Aorta (tissue), 5 donors: ENCODE results near the gene FAM163B. TPM values are rescaled to one million over a fixed set of nuclear protein-coding genes. Genes with fewer than 3 reads are reported as not detected.
"Not testable (repeated sequence)": the region's sequence is repeated elsewhere in the genome, so short reads cannot be mapped to it uniquely, and the experiment has no call there.

Experiments used
- ATAC-seq: fragments of 200-7000 bp; cut with Tn5 transposase; one replicate; pipeline ENCODE4 v1.9.1; 2022; ENCODE audit warnings: moderate library complexity; ENCODE audit not compliant: low FRiP score
- DNase-seq, 2 donors: peaks; one replicate each; pipeline ENCODE4 v3.0.0-alpha.2; 2020
- H3K27ac ChIP-seq, 2 donors: one replicate each; pipeline ENCODE4 v1.5.1; 2013; ENCODE audit warnings: low read length in 2 of 2, mild to moderate bottlenecking in 2 of 2, moderate library complexity in 2 of 2, control low read depth in 1 of 2, inconsistent platforms in 1 of 2, low read depth in 1 of 2
- H3K27me3 ChIP-seq, 2 donors: one replicate each; pipeline ENCODE4 v1.6.1; 2013; ENCODE audit warnings: control low read depth in 1 of 2, low read length in 1 of 2, mild to moderate bottlenecking in 1 of 2, moderate library complexity in 1 of 2; ENCODE audit not compliant: insufficient read depth in 2 of 2, control insufficient read depth in 1 of 2
- H3K36me3 ChIP-seq, 2 donors: one replicate each; pipeline ENCODE4 v1.6.1; 2013; ENCODE audit warnings: control low read depth in 1 of 2, low read length in 1 of 2, mild to moderate bottlenecking in 1 of 2; ENCODE audit not compliant: insufficient read depth in 2 of 2, control insufficient read depth in 1 of 2
- H3K4me1 ChIP-seq, 2 donors: one replicate each; pipeline ENCODE4 v1.6.1; 2013; ENCODE audit warnings: low read length in 2 of 2, control low read depth in 1 of 2, mild to moderate bottlenecking in 1 of 2, moderate library complexity in 1 of 2; ENCODE audit not compliant: insufficient read depth in 2 of 2, control insufficient read depth in 1 of 2
- H3K4me3 ChIP-seq, 2 donors: one replicate each; pipeline ENCODE4 v1.5.1; 2013; ENCODE audit warnings: low read length in 2 of 2, control low read depth in 1 of 2, mild to moderate bottlenecking in 1 of 2
- H3K9me3 ChIP-seq: one replicate; pipeline ENCODE4 v1.6.1; 2013; ENCODE audit warnings: mild to moderate bottlenecking, low read length; ENCODE audit not compliant: control insufficient read depth
- WGBS, 2 donors: extraction: QIAGEN DNeasy Blood & Tissue Kit; methylation state at CpG; one replicate each; pipeline ENCODE4 v1.1.7; 2013; 5-methylcytosine and 5-hydroxymethylcytosine counted together
- intact Hi-C, 2 donors: fragments of 100-400 bp; cut with DNase I; formaldehyde crosslinking; loops; one replicate each; pipeline versions ENCODE4 v1.14.2 to v1.15.0; 2022
- polyA plus RNA-seq, 2 donors: library from polyadenylated mRNA; stranded (reverse); fragments of 200-250 nt; gene quantifications; one replicate each; pipeline ENCODE4 v1.2.3, GENCODE V29; 2013
- total RNA-seq, 2 donors: library from RNA; stranded (reverse); fragmentation: NEBNext Ultra II Directional; extraction: Animal tissue kit (Norgen Biotek cat#: 25700); gene quantifications; one replicate each; pipeline ENCODE4 v1.2.1, GENCODE V29; 2021
- donor health status: healthy with polysubstance abuse.
- donor health status: Bipolar disorder and iron deficiency.
- donor health status: DM: no; HTN: no; CAD: no.
- donor health status: DM: no; HTN: no; CAD: no.
- donor health status: DM: yes; HTN: yes; CAD: no.

Gene FAM163B
- total and polyA plus RNA-seq, 4 donors: not detected

GRCh38 chr9:133626008-133626407, 16.8 kb upstream of the FAM163B start:
- H3K27me3 ChIP-seq, ATAC-seq, H3K27ac ChIP-seq, intact Hi-C loops, H3K4me3 ChIP-seq, H3K4me1 ChIP-seq, H3K9me3 ChIP-seq, H3K36me3 ChIP-seq, DNase-seq: not testable (repeated sequence)

- 50 to 58% methylated on average over 5 of the region's 5 CpGs for WGBS, 2 donors
- intact Hi-C loops: no loop called here
- no peak for ATAC-seq
- Histone ChIP-seq H3K9me3 (peaks cover 6% of the 10 kb centered on the region), H3K36me3 (no peaks in the 10 kb centered on the region), H3K27me3 (no peaks in the 10 kb centered on the region), H3K4me1 (no peaks in the 10 kb centered on the region), H3K27ac (no peak overlapping the region), H3K4me3 (no peak overlapping the region)
- DNase-seq: no peak
These were observed 13.4 kb upstream of the FAM163B start for GRCh38 chr9:133622555-133622954.

- Histone ChIP-seq H3K27me3 (no peaks in the 10 kb centered on the region), H3K9me3 (peaks cover 6% of the 10 kb centered on the region), H3K4me1 (no peaks in the 10 kb centered on the region), H3K4me3 (no peak overlapping the region), H3K36me3 (no peaks in the 10 kb centered on the region), H3K27ac (no peak overlapping the region)
- 64 to 72% methylated on average over 11 of the region's 11 CpGs for WGBS, 2 donors
- peak in 1 of 2 donors; percentile 42 for DNase-seq
- no peak for ATAC-seq
- intact Hi-C loops: no loop called here
These were observed 12.6 kb upstream of the FAM163B start for GRCh38 chr9:133621725-133622267.

DNA sequence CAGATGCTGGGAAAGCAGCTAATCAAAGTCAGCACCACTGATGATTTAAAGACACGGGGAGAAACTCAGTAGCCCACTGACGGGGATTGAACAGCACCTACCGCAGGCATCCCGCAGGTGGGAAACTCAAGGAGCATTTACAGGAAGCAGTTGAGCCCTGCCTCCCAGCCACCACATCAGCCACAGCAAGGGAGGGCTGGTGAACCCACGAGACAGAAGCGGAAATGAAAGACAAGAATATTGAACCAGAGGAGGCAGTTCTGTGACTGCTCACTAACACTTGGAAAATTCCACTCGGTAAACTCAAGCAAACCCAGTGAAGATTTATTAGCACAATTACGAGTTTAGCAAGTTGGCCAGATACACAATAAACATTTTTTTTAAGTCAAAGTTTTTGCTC, 10.6 kb upstream of the FAM163B start:
- H3K4me1 ChIP-seq: no peaks in the 10 kb centered on the region
- H3K9me3 ChIP-seq: no peaks in the 10 kb centered on the region
- no peaks in the 10 kb centered on the region for H3K36me3 ChIP-seq
- H3K27ac ChIP-seq: no peak overlapping the region
- intact Hi-C loops: no loop called here
- H3K4me3 ChIP-seq: no peak overlapping the region
- DNase-seq (peak in 1 of 2 donors; percentile 20), ATAC-seq (no peak)
- H3K27me3 ChIP-seq: no peaks in the 10 kb centered on the region
- 32% methylated on average over 8 of the region's 8 CpGs for WGBS, 2 donors

GRCh38 chr9:133618726-133619125, 9.5 kb upstream of the FAM163B start:
- no peak for ATAC-seq
- no peak for DNase-seq
- H3K9me3 ChIP-seq: no peaks in the 10 kb centered on the region
- 80 to 84% methylated on average over 10 of the region's 10 CpGs for WGBS, 2 donors
- no peak overlapping the region for H3K27ac ChIP-seq
- H3K36me3 ChIP-seq: no peaks in the 10 kb centered on the region
- H3K4me3 ChIP-seq: no peak overlapping the region
- no peaks in the 10 kb centered on the region for H3K27me3 ChIP-seq
- no peaks in the 10 kb centered on the region for H3K4me1 ChIP-seq
- intact Hi-C loops: no loop called here

- H3K27me3 ChIP-seq: no peaks in the 10 kb centered on the region
- no peak for ATAC-seq
- H3K9me3 ChIP-seq: no peaks in the 10 kb centered on the region
- H3K36me3 ChIP-seq: no peaks in the 10 kb centered on the region
- no peak for DNase-seq
- H3K4me3 ChIP-seq: no peak overlapping the region
- intact Hi-C loops: no loop called here
- WGBS, 2 donors: 78 to 79% methylated on average over 13 of the region's 13 CpGs
- H3K27ac ChIP-seq: no peak overlapping the region
- H3K4me1 ChIP-seq: no peaks in the 10 kb centered on the region
These were observed 7.6 kb upstream of the FAM163B start for GRCh38 chr9:133616643-133617405.

GRCh38 chr9:133615606-133616188, 6.5 kb upstream of the FAM163B start:
- intact Hi-C loops: no loop called here

DNA sequence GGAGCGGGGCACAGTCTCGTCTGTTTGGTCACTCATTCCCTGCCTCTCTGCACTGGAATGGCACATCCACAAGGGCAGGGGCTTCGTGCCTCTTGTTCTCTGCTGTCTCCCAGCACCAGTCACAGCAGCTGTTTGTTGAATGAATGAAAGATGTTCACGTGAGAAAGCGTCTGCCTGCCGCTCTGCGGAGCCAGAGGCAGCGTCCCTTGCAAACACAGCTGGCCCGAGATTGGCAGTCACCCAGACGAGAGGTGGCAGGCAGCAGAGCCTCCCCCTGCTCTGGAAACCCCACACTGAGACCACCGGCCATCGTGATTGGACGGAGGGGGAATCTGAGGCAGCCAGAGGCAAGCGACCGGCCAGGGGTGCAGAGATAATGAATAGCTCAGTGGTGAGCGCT, 6.0 kb upstream of the FAM163B start:
- WGBS, 2 donors: 26 to 28% methylated on average over 16 of the region's 16 CpGs
- Histone ChIP-seq H3K27me3 (no peaks in the 10 kb centered on the region), H3K36me3 (no peaks in the 10 kb centered on the region), H3K4me3 (no peak overlapping the region), H3K27ac (no peak overlapping the region), H3K9me3 (no peaks in the 10 kb centered on the region), H3K4me1 (no peaks in the 10 kb centered on the region)
- intact Hi-C loops: no loop called here
- DNase-seq (no peak), ATAC-seq (no peak)

More at GRCh38 chr9:133615606-133616188, 6.5 kb upstream of the FAM163B start:
- H3K4me3 ChIP-seq: no peak overlapping the region
- no peaks in the 10 kb centered on the region for H3K27me3 ChIP-seq
- H3K9me3 ChIP-seq: no peaks in the 10 kb centered on the region
- H3K4me1 ChIP-seq: no peaks in the 10 kb centered on the region
- DNase-seq (peak in 1 of 2 donors; percentile 63), ATAC-seq (no peak)
- WGBS, 2 donors: 71 to 79% methylated on average over 12 to 13 of the region's 13 CpGs
- H3K27ac ChIP-seq: no peak overlapping the region
- no peaks in the 10 kb centered on the region for H3K36me3 ChIP-seq

DNA sequence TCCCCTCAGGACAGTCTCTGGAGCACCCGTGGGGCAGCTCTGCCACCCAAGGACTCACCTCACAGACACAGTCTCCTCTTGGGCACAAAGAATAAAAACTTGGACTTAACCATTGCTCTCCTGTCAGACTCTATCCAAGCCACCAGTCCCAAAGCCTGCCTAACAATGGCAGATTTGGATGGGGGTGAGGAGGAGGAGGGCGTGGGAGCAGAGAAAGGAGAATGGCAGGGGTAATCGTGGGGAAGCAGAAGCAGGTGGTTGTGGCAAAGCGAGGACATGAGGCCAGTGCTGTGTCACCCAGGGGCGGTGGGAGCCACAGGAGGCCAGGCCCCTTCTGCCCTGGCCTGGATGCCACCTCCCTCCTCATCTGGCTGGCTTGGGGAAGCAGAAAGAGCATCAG, 5.5 kb upstream of the FAM163B start:
- 60 to 65% methylated on average over 5 of the region's 5 CpGs for WGBS, 2 donors
- Histone ChIP-seq H3K4me1 (no peaks in the 10 kb centered on the region), H3K27me3 (no peaks in the 10 kb centered on the region), H3K27ac (no peak overlapping the region), H3K4me3 (no peak overlapping the region), H3K36me3 (no peaks in the 10 kb centered on the region), H3K9me3 (no peaks in the 10 kb centered on the region)
- DNase-seq (peak in 1 of 2 donors; percentile 44), ATAC-seq (no peak)
- intact Hi-C loops: no loop called here
